T-helper 17 cell (primary cell): Measurements from ENCODE around the gene VWA5A. TPM values are rescaled to one million over a fixed set of nuclear protein-coding genes. Genes with fewer than 3 reads are reported as not detected.

Experiments
- ATAC-seq: fragments of 150-1000 bp; cut with Tn5 transposase; 2 replicates; pipeline ENCODE4 v1.10.0; 2021; ENCODE audit warnings: mild to moderate bottlenecking, moderate library complexity
- DNase-seq, 3 donors: peaks; one replicate each; pipeline versions ENCODE4 v3.0.0 to v3.0.0-alpha.2; 2020 to 2021
- H3K9me3 ChIP-seq: one replicate; pipeline ENCODE4 v1.7.0; 2013; ENCODE audit warnings: low read length, mild to moderate bottlenecking; ENCODE audit not compliant: control insufficient read depth, poor library complexity, severe bottlenecking
- H3K27ac Mint-ChIP-seq: one replicate; pipeline ENCODE4 v1.8.0; 2022; ENCODE audit warnings: mild to moderate bottlenecking, moderate library complexity, mixed read lengths
- H3K27me3 Mint-ChIP-seq: one replicate; pipeline ENCODE4 v1.8.0; 2022; ENCODE audit warnings: mixed read lengths
- H3K36me3 Mint-ChIP-seq: one replicate; pipeline ENCODE4 v1.8.0; 2022; ENCODE audit warnings: low read depth, mixed read lengths
- H3K4me1 Mint-ChIP-seq: one replicate; pipeline ENCODE4 v1.8.0; 2022; ENCODE audit warnings: mild to moderate bottlenecking, mixed read lengths
- H3K4me3 Mint-ChIP-seq: one replicate; pipeline ENCODE4 v1.8.0; 2022; ENCODE audit warnings: mild to moderate bottlenecking, moderate library complexity, mixed read lengths
- total RNA-seq, 4 donors: library from RNA in 2 of 4; stranded (reverse) in 2 of 4; gene quantifications; one replicate each; pipeline ENCODE4 v1.2.3 and lab custom pipeline; 2022 to 2026

The VWA5A gene
- total RNA-seq, 2 donors from 2014 or later: 4.7 to 5.4 TPM

DNA sequence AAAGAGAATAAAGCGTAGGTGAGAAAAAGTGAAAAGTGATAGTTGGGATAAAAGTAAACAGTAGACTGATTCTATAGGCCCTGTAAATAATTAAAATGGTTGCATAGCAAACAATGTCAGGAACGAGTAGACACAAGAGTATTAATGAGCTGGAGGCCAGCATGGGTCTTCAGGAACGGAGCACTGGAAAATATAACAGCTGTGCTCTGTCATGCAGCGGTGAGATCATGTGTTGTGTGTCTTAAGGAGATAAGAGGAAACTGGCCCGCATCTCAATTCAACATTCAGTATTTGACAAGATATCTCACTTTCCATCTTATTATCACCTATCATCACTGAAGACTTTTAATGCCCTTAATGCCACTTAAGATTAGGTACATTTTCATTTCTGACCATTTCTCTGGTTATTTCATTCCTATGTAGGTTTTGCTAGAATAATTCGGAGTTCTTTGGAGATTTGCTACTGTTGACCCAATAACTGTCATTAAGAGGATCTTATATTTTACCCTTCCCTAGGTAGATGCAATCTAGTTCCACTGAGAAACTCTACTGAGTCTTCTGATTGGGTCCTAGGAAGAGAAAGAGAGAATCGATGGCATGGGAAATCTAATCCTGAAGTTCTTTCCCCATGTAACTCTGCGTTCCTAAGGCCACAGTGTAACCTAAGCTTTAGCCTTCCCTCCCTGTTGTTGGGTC is 35.5 kb upstream of the VWA5A start:
- no peak overlapping the region for H3K27ac Mint-ChIP-seq
- ATAC-seq (no peak), DNase-seq (no peak)
- peaks cover 4% of the 10 kb centered on the region for H3K4me1 Mint-ChIP-seq
- H3K9me3 ChIP-seq: no peaks in the 10 kb centered on the region
- H3K27me3 Mint-ChIP-seq: peaks cover 86% of the 10 kb centered on the region
- H3K36me3 Mint-ChIP-seq: peaks cover 7% of the 10 kb centered on the region
- H3K4me3 Mint-ChIP-seq: no peak overlapping the region

DNA sequence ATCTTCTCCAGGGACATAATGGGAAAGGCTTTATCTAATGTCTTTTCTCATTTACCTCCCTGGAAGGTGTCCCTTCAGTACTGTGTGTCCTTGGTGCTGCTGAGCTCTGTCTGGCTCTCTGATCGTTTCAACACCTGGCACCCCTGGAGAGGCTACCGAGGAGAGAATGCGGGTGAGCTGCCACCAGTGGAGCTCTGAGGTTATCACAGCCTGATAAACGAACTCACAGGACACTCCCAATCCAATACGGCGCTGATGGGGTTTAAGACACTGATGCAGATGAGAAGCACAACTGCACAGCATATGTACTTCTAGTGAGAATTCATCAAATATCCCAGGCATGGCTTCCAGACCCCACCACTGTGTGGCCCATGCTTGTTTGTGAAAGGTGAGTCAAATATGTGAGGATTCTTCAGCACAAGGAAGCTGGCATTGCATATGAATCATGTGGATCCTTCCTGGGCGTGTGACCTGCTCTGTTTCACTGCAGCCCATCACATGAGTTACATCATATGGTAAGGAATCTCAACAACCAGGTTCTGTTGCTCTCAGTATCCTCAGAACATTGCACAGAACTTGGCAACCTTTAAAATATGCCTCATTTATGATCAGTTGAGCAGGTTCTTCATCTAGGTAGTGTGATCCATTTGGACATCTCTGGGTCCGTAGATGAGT is 34.8 kb upstream of the VWA5A start:
- peaks cover 4% of the 10 kb centered on the region for H3K4me1 Mint-ChIP-seq
- peaks cover 7% of the 10 kb centered on the region for H3K36me3 Mint-ChIP-seq
- H3K4me3 Mint-ChIP-seq: no peak overlapping the region
- no peaks in the 10 kb centered on the region for H3K9me3 ChIP-seq
- peaks cover 89% of the 10 kb centered on the region for H3K27me3 Mint-ChIP-seq
- DNase-seq (no peak), ATAC-seq (no peak)
- no peak overlapping the region for H3K27ac Mint-ChIP-seq

DNA sequence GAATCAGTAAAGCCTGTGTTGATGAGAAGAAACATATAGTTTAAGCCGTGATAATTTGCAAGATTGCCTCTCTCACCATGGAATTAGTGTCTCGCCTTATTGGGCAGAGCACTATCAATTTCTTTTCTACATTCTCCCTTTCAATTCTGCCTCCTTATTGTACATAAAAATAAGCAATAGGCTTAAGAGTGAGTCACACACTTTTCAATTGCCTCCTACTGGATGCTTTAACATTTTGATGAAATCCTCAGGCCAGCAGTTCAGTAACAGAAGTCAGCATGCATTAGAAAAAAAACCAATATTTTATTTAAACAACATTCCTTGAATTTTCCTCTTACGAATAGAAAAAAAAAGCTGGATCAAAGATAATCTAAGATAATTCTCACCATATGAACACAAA is 33.8 kb upstream of the VWA5A start:
- Mint-ChIP-seq H3K36me3 (peaks cover 7% of the 10 kb centered on the region), H3K27ac (no peak overlapping the region), H3K4me1 (no peaks in the 10 kb centered on the region), H3K4me3 (no peak overlapping the region), H3K27me3 (peaks cover 94% of the 10 kb centered on the region)
- ATAC-seq (no peak), DNase-seq (no peak)
- no peaks in the 10 kb centered on the region for H3K9me3 ChIP-seq

- Mint-ChIP-seq H3K4me1 (no peaks in the 10 kb centered on the region), H3K36me3 (peaks cover 5% of the 10 kb centered on the region), H3K27me3 (peaks cover 89% of the 10 kb centered on the region), H3K27ac (no peak overlapping the region), H3K4me3 (no peak overlapping the region)
- no peak for DNase-seq
- no peaks in the 10 kb centered on the region for H3K9me3 ChIP-seq
- no peak for ATAC-seq
Observed at GRCh38 chr11:124082371-124082770, 32.9 kb upstream of the VWA5A start.

DNA sequence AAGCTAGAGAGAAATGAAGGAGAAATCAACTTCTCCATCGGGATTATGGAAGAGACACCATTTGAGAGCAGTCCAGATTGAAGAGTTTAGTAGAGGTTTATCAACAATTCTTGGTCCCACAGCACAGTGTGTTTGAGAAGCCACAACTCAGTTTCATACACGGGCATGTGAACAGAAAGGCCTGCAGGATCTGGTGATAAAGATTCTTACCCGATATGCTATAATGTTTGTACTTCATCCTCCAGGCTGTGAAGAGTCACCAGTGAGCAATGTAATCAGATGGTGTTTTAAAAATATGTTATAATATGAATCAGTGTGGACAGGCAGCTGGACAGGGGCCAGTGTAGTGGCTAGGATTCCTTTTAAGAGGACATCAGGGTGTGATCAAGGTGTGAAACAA is 29.7 kb upstream of the VWA5A start:
- H3K9me3 ChIP-seq: no peaks in the 10 kb centered on the region
- DNase-seq (no peak), ATAC-seq (no peak)
- H3K4me1 Mint-ChIP-seq: no peaks in the 10 kb centered on the region
- H3K36me3 Mint-ChIP-seq: no peaks in the 10 kb centered on the region
- no peak overlapping the region for H3K27ac Mint-ChIP-seq
- H3K4me3 Mint-ChIP-seq: no peak overlapping the region
- H3K27me3 Mint-ChIP-seq: peaks cover 73% of the 10 kb centered on the region

DNA sequence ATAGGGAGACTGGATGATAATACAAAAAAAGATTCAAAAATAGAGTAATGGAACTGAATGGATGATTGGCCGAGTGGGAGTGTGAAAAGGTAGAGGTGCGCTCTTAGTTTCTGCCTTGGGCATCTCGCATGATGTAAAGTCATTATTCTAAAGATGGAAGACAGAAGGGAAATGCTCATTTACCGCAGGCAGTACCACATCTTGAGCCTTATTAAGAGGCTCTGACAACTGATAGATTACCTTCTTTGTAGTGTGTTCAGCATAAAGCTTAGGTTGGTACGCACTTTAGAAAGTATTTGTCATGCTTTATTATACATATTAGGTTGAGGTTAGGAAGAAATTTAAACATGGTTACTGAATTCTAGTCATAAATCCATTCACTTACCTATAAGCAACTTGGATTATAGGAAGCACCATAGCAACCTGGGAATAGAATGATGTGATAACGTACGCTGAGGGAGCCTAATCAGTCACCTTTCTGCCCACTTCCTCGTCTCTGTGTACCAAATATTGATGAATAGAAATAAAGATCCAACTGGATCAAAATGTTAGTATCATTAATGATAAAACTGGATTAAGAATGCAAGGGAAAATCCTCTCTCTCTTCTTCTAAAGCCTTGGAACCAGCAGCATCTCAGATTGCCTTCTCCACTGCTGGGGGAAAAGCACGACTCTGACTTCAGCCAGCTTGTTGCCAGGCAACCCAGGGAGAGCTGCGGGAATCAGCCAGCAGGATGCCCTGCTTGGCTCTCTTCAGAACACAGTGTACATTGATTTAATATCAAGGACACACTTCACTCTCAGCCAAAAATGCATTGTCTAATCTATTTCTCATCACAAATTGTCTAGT is 29.0 kb upstream of the VWA5A start:
- H3K4me3 Mint-ChIP-seq: no peak overlapping the region
- H3K27me3 Mint-ChIP-seq: peaks cover 72% of the 10 kb centered on the region
- DNase-seq (no peak), ATAC-seq (no peak)
- H3K27ac Mint-ChIP-seq: no peak overlapping the region
- H3K4me1 Mint-ChIP-seq: no peaks in the 10 kb centered on the region
- H3K9me3 ChIP-seq: no peaks in the 10 kb centered on the region
- no peaks in the 10 kb centered on the region for H3K36me3 Mint-ChIP-seq

DNA sequence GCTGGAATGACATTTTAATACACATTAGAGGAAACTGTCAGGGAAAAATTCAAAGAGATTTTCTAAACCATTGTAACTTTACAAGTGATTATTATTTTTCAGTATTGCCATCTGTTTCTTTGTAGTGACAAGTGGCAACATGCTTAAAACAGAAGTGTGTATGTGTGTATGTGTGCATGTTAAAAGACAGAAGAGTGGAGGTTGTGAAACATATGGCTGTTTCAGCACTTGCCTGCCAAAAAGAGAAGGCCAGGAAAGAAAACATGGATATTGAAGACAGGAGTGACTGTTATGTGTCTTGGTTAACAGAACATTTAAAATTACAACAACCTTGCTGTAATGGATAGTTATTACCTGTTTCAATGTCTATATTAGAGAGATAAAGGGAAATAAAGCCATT is 24.3 kb upstream of the VWA5A start:
- H3K4me1 Mint-ChIP-seq: no peaks in the 10 kb centered on the region
- H3K36me3 Mint-ChIP-seq: peaks cover 2% of the 10 kb centered on the region
- DNase-seq: no peak
- no peaks in the 10 kb centered on the region for H3K9me3 ChIP-seq
- no peak overlapping the region for H3K4me3 Mint-ChIP-seq
- ATAC-seq: no peak
- H3K27me3 Mint-ChIP-seq: peaks cover 58% of the 10 kb centered on the region
- H3K27ac Mint-ChIP-seq: no peak overlapping the region

GRCh38 chr11:124093330-124093729 is 21.9 kb upstream of the VWA5A start:
- Mint-ChIP-seq H3K4me1 (no peaks in the 10 kb centered on the region), H3K4me3 (no peak overlapping the region), H3K27me3 (peaks cover 53% of the 10 kb centered on the region), H3K36me3 (peaks cover 2% of the 10 kb centered on the region), H3K27ac (no peak overlapping the region)
- no peaks in the 10 kb centered on the region for H3K9me3 ChIP-seq
- ATAC-seq (no peak), DNase-seq (no peak)

GRCh38 chr11:124094731-124095130 is 20.5 kb upstream of the VWA5A start:
- no peak overlapping the region for H3K4me3 Mint-ChIP-seq
- H3K9me3 ChIP-seq: no peaks in the 10 kb centered on the region
- H3K4me1 Mint-ChIP-seq: no peaks in the 10 kb centered on the region
- DNase-seq (no peak), ATAC-seq (no peak)
- no peak overlapping the region for H3K27ac Mint-ChIP-seq
- peaks cover 53% of the 10 kb centered on the region for H3K27me3 Mint-ChIP-seq
- H3K36me3 Mint-ChIP-seq: peaks cover 2% of the 10 kb centered on the region

- DNase-seq (no peak), ATAC-seq (no peak)
- no peak overlapping the region for H3K27ac Mint-ChIP-seq
- no peak overlapping the region for H3K4me3 Mint-ChIP-seq
- H3K36me3 Mint-ChIP-seq: peaks cover 2% of the 10 kb centered on the region
- no peaks in the 10 kb centered on the region for H3K4me1 Mint-ChIP-seq
- H3K9me3 ChIP-seq: no peaks in the 10 kb centered on the region
- H3K27me3 Mint-ChIP-seq: peaks cover 59% of the 10 kb centered on the region
Observed at GRCh38 chr11:124096364-124096763, 18.9 kb upstream of the VWA5A start.

DNA sequence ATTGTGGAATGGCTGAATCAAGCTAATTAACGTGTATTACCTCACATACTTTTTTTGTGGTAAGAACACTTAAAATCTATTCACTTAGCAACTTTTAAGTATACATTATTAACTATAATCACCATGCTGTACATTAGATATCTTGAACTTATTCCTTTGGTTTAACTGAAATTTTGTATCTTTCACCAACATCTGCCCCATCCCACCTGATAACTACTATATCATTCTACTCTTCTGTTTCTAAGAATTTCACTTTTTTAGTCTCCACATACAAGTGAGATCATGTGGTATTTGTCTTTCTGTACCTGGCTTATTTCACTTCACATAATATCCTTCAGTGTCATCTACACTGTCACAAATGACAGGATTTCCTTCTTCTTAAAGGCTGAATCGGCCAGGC is 17.1 kb upstream of the VWA5A start:
- no peak for ATAC-seq
- no peaks in the 10 kb centered on the region for H3K4me1 Mint-ChIP-seq

GRCh38 chr11:124101737-124102136 is 13.5 kb upstream of the VWA5A start:
- Mint-ChIP-seq H3K36me3 (no peaks in the 10 kb centered on the region), H3K4me3 (no peak overlapping the region), H3K27me3 (peaks cover 68% of the 10 kb centered on the region), H3K4me1 (no peaks in the 10 kb centered on the region), H3K27ac (no peak overlapping the region)
- no peaks in the 10 kb centered on the region for H3K9me3 ChIP-seq
- ATAC-seq: no peak
- no peak for DNase-seq

More for the DNA sequence above, 17.1 kb upstream of the VWA5A start:
- no peak for DNase-seq
- Mint-ChIP-seq H3K36me3 (peaks cover 2% of the 10 kb centered on the region), H3K27me3 (peaks cover 67% of the 10 kb centered on the region), H3K4me3 (no peak overlapping the region), H3K27ac (no peak overlapping the region)
- no peaks in the 10 kb centered on the region for H3K9me3 ChIP-seq

GRCh38 chr11:124108156-124108555 is 7.1 kb upstream of the VWA5A start:
- no peaks in the 10 kb centered on the region for H3K9me3 ChIP-seq
- ATAC-seq (no peak), DNase-seq (no peak)
- H3K4me1 Mint-ChIP-seq: no peaks in the 10 kb centered on the region
- H3K27ac Mint-ChIP-seq: no peak overlapping the region
- H3K4me3 Mint-ChIP-seq: no peak overlapping the region
- H3K36me3 Mint-ChIP-seq: no peaks in the 10 kb centered on the region
- H3K27me3 Mint-ChIP-seq: peaks cover 61% of the 10 kb centered on the region
